Panc1 (cell line): Measurements from ENCODE around the gene HEXD. TPM values are rescaled to one million over a fixed set of nuclear protein-coding genes. Genes with fewer than 3 reads are reported as not detected.

Source experiments
- ATAC-seq: fragments of 200-7000 bp; cut with Tn5 transposase; 2 replicates; pipeline ENCODE4 v1.9.1; 2020; ENCODE audit warnings: mild to moderate bottlenecking, moderate library complexity
- BruUV-seq: library from RNA; stranded (reverse); fragments of 400-500 nt; replicated peaks from 2 replicates; lab custom pipeline; 2021; lab: Mats Ljungman, UMichigan
- CTCF ChIA-PET: fragments of 300-600 bp; sonication (Branson Sonifier 250); formaldehyde crosslinking; loops from one replicate; lab custom pipeline; 2022; ENCODE audit warnings: antibody characterized with exemption; lab: Charles Lee
- POLR2A ChIA-PET: fragments of 300-600 bp; sonication (Branson Sonifier 250); formaldehyde crosslinking; loops from one replicate; lab custom pipeline; 2022; ENCODE audit warnings: antibody characterized with exemption; lab: Charles Lee
- DNase-seq: peaks from one replicate; pipeline ENCODE4 v3.0.0-alpha.2; 2010; ENCODE audit warnings: low read depth, low spot score
- H3K27ac ChIP-seq: 2 replicates; pipeline ENCODE4 v1.5.1; 2011; ENCODE audit warnings: mild to moderate bottlenecking, low read length, inconsistent platforms
- H3K27me3 ChIP-seq: fragments of 200-500 bp; sonication (Bioruptor generic); 2 replicates; pipeline ENCODE4 v1.6.0; 2014; ENCODE audit warnings: low read length, inconsistent platforms; ENCODE audit not compliant: control insufficient read depth, insufficient read depth
- H3K36me3 ChIP-seq: fragments of 200-500 bp; sonication (Bioruptor generic); 2 replicates; pipeline ENCODE4 v1.5.1; 2014; ENCODE audit warnings: inconsistent platforms, mild to moderate bottlenecking, low read length, moderate library complexity; ENCODE audit not compliant: control insufficient read depth, insufficient read depth
- H3K4me1 ChIP-seq: 2 replicates; pipeline ENCODE4 v1.5.1; 2011; ENCODE audit warnings: inconsistent platforms, mild to moderate bottlenecking, low read length, moderate library complexity; ENCODE audit not compliant: control insufficient read depth, insufficient read depth
- H3K4me3 ChIP-seq, 2 experiments: 2 replicates each; pipeline ENCODE4 v1.5.1; 2011 to 2012; ENCODE audit warnings: low read depth in 2 of 2, low read length in 2 of 2, mild to moderate bottlenecking in 2 of 2, inconsistent platforms in 1 of 2, moderate library complexity in 1 of 2
- H3K9me3 ChIP-seq: fragments of 200-500 bp; sonication (Bioruptor generic); 2 replicates; pipeline ENCODE4 v1.5.1; 2014; ENCODE audit warnings: low read depth, mild to moderate bottlenecking, inconsistent platforms, low read length, moderate library complexity; ENCODE audit not compliant: control insufficient read depth, insufficient read depth
- CTCF ChIP-seq: fragments of 450-650 bp; IDR thresholded peaks from 2 replicates; pipeline ENCODE4 v1.5.1; 2017; ENCODE audit warnings: mild to moderate bottlenecking
- POLR2AphosphoS5 ChIP-seq: IDR thresholded peaks from 2 replicates; pipeline ENCODE4 v1.6.1; 2012; ENCODE audit warnings: mild to moderate bottlenecking, low read depth, low read length, moderate library complexity
- REST ChIP-seq, 2 experiments: IDR thresholded peaks; 2 replicates each; pipeline ENCODE4 v1.6.1; 2011 to 2012; ENCODE audit warnings: low read depth in 2 of 2, control low read depth in 1 of 2, low read length in 1 of 2, mild to moderate bottlenecking in 1 of 2, moderate library complexity in 1 of 2; ENCODE audit not compliant: insufficient read depth in 1 of 2
- SIN3A ChIP-seq: IDR thresholded peaks from 2 replicates; pipeline ENCODE4 v1.6.1; 2012; ENCODE audit warnings: low read depth, mild to moderate bottlenecking, low read length, moderate library complexity, borderline replicate concordance; ENCODE audit not compliant: insufficient read depth
- TCF7L2 ChIP-seq: IDR thresholded peaks from 2 replicates; pipeline ENCODE4 v1.6.1; 2011; ENCODE audit warnings: mild to moderate bottlenecking, low read depth, low read length, inconsistent platforms
- in situ Hi-C: cut with HindIII; loops from 2 replicates; pipeline ENCODE4 v1.10.0; 2016; ENCODE audit warnings: low sequenced_read_pairs, low pct_unique_long_range_greater_than_20kb
- intact Hi-C: fragments of 100-400 bp; cut with micrococcal nuclease; formaldehyde crosslinking; loops from one replicate; pipeline ENCODE4 v1.10.0; 2022; ENCODE audit not compliant: unreplicated experiment
- total RNA-seq: library from RNA; stranded (reverse); gene quantifications from one replicate; pipeline ENCODE4 v1.2.1, GENCODE V29; 2021; ENCODE audit not compliant: unreplicated experiment

The HEXD gene
- total RNA-seq, 1 experiment from 2014 or later, result 25.6 TPM

GRCh38 chr17:82389379-82389778, 28.8 kb upstream of the HEXD start:
- POLR2A ChIA-PET, result no interaction called here
- Histone ChIP-seq H3K27ac (no peak overlapping the region), H3K36me3 (no peaks in the 10 kb centered on the region), H3K4me3 (no peak overlapping the region), H3K27me3 (no peaks in the 10 kb centered on the region), H3K4me1 (peaks cover 33% of the 10 kb centered on the region), H3K9me3 (no peaks in the 10 kb centered on the region)
- ATAC-seq, result no peak
- CTCF ChIA-PET, result no interaction called here
- no TSS peak for BruUV-seq
- TF ChIP-seq REST (IDR thresholded peaks at IDR 0.05; ENCODE audit: insufficient read depth in 1 of 2, low read depth in 2 of 2, low read length in 1 of 2) (no peak), POLR2AphosphoS5 (no peak), CTCF (no peak), TCF7L2 (no peak), SIN3A (no peak)
- intact Hi-C loops (no loop called here), in situ Hi-C loops (no loop called here)
- DNase-seq, result no peak

GRCh38 chr17:82390015-82390859, 27.9 kb upstream of the HEXD start:
- ATAC-seq (no peak), DNase-seq (no peak)
- Histone ChIP-seq H3K27me3 (no peaks in the 10 kb centered on the region), H3K27ac (no peak overlapping the region), H3K4me3 (no peak overlapping the region), H3K4me1 (peaks cover 25% of the 10 kb centered on the region), H3K36me3 (no peaks in the 10 kb centered on the region), H3K9me3 (no peaks in the 10 kb centered on the region)
- POLR2A ChIA-PET, result interaction anchor here (0.6 kb wide), 1 partner anchor 12 kb away, joined by 5 read pairs; no protein-coding TSS in a partner anchor
- CTCF ChIA-PET, result no interaction called here
- intact Hi-C loops (no loop called here), in situ Hi-C loops (no loop called here)
- no peak for TF ChIP-seq POLR2AphosphoS5
- no peak for TF ChIP-seq TCF7L2
- TF ChIP-seq SIN3A, result no peak
- no peak for TF ChIP-seq REST (IDR thresholded peaks at IDR 0.05; ENCODE audit: insufficient read depth in 1 of 2, low read depth in 2 of 2, low read length in 1 of 2)
- BruUV-seq, result no TSS peak
